NCI-H187 treated with DMSO at 0.1 percent for 48 hours (cell line): ENCODE measurements around the gene TDRD6.
"Not testable (repeated sequence)": the region's sequence is repeated elsewhere in the genome, so short reads cannot be mapped to it uniquely, and the experiment has no call there.

Experiments used
- DNase-seq: peaks from one replicate; lab custom pipeline; 2025; lab: John Stamatoyannopoulos, UW

The TDRD6 gene

DNA sequence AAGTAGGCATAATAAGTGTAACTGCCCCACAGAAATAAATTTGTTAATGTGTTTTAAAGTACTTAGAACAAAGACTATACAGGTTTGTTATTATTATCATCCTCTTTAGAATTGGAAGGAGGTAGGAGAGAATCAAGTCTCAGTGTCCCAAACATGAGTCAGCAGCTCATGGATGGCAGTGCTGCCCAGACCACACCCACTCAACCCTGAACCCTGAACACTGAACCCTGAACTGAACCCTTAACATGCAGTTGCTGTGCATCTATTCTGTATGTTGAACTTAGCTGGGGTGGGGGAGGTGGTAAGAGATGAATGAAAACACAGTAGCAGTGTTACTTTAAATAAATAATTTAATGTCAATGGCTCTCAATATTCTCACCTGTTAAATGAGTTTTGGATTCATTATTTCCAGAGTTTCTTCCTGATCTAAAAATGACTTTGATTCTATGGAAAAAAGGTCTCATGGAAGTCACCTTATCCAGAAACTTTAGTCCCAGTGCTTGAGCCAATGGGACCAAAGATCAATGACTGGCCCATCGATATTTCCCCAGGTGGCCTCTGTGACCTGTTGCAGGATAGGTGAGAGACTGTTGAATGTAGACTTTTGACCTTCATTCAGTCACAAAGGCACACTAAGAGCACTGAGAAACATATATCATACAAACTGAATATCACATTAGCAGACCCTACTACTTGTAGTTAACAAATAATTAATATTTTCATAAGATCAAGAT is 55.9 kb downstream of the TDRD6 start:
- no peak for DNase-seq

DNA sequence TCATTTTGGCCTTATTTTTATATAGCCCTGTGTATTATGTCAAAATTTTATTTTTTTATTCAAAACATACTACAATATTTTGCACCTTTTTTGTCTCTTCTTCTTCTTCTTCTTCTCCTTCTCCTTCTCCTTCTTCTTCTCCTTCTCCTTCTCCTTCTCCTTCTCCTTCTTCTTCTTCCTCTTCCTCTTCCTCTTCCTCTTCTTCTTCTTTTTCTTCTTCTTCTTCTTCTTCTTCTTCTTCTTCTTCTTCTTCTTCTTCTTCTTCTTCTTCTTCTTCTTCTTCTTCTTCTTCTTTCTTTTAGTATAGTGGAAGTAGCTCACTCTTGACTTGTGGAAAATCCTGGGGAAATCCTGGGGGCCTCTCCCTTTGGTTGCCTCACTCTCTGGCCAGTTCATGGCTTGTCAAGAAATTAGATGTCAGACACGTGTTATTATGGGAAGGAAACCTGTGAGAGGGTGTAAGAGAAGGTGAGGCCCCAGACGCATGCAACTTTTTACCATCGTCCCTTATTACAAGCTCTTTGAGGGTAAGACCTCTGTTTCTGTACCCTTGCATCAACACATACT is 56.6 kb downstream of the TDRD6 start:
- not testable (repeated sequence) for DNase-seq

GRCh38 chr6:46745973-46746372 is 58.3 kb downstream of the TDRD6 start:
- DNase-seq: no peak

DNA sequence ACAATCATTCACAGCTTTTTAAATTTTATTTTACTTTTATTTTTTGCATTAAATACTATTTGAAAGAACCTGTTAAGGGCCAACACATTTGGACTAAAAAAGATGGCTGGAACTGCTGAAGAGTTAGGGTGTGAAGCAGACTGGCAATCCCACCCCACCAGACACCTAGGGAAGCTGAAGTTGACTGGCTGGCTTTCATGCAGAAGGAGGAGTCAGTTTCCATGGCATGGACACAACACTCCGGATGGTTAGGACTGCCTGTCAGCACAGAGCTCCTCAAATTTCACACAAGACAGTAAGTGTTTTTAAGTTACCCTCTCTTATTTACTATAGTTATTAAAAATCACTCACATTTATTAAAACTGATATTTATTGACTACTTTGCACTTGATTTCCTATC is 59.0 kb downstream of the TDRD6 start, which contains the start of gene ANKRD66:
TSS of gene ANKRD66 (plus strand) at position 238 of the 400 bp plus-strand sequence. CDS start 5,016 bp downstream, outside the sequence.
- DNase-seq: no peak

DNA sequence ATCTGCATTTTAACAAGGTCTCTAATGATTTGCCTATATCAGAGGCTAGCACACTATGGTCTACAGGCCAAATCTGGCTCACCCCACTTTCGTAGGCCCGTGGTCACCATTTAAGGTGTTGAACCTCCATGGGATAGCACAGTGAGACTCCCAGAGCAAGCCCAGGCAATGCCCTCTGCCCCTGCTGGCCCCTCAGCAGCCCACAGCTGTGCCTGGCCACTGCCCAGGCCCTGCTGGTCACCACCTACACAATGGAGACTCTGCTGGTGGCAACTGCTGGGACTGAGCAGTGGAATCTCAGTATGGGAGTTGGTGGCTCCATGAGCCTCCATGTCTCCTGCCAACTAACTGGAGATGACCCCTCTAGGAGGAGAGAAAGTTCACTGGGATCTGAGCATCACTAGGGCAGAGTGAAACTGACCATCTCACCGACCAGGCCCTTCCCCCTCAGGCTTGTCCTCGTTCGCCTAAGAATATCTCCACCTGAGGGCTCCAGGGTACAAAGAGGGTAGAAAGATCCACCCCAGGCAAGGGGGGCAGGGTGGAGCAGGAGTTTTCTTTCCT is 61.3 kb downstream of the TDRD6 start:
- no peak for DNase-seq

DNA sequence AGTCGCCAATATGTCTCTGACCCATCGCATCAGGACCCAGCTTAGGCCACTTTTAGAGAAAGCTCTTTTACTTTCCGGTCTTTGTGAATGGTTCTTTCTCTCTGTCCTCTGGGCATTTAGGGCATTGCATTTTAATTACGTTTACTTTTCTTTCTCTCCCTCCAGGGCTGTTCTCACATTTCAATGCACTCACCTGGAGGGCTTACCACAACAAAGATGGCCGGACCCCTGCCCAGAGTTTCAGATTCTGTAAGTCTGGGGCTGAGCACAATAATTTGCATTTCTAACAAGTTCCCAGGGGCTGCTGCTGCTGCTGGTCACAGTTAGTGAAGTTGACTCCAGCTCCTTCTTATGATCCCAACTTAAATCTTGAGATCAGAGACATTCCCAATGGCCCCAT is 62.0 kb downstream of the TDRD6 start:
- no peak for DNase-seq

DNA sequence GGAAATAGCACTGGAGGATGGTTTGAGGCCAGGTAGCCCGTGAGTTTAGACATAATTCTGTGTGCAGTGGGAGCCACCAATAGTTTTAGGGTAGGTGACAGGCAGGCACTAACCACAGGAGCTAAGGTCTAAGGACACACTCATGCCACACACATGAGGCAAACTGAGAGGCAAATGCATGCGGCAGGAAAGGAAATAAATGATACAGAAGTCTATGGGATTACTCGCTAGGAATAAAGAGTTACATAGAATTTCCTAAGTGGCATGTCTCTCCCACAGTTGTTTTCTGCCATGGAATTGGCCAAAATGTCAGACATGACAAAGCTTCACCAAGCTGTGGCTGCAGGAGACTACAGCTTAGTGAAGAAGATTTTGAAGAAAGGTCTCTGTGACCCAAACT is 64.0 kb downstream of the TDRD6 start:
- no peak for DNase-seq
